Measurements from ENCODE around the gene PRKCH.
A peak's percentile ranks its signal among the peaks of the same experiment; 100 is the strongest.
"Not testable (repeated sequence)": the region's sequence is repeated elsewhere in the genome, so short reads cannot be mapped to it uniquely, and the experiment has no call there.

Gene PRKCH

DNA sequence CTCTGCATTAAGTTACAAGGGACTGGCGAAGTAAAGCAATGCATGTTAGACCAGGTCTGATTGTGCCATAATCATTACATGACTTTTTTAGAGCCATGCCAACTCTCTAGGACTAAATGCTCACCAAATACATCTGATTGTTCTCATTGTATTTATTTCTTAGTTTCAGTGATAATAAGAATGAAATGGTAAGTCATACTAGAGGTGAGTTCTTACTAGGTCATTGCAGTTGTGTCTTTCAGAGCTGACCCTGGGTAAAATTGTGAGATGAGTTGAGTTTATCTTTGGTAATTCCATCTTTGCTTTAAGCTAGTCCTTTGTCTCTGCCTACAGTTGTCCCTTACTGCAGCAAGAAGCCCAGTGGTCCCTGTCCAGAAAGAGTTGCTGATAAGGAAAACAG is 73.2 kb downstream of the PRKCH start:
- DNase-seq (ENCODE audit: low read depth) = no peak

DNA sequence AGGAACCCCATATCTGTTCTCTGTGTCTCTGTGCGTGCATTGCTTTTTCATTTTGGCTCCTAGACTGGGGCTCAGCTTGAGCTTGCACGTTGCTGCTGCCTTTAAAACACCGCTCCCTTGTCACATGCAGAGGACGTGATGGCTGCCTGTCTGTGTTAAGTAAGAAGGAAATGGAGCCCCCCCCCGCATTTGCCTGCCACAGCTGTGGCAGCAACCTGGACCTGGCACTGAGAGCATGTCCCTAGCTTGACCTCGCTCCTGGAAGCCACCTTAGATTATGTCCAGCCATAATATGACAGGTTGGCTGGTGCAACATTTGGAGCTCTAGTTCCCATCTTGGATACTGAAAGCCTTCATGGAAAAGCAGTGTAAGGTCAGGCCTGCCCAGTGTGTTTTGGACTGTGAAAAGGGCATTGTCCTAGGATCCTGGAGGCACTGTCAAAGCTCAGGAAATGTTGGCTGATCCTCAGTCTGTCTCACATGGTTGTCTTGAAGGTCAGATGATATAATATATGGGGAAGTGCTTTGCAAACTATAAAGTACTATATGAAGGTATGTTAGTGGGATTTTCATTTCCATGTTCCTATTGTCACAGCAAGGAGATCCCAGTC is 73.8 kb downstream of the PRKCH start:
- DNase-seq (ENCODE audit: low read depth) = no peak

DNA sequence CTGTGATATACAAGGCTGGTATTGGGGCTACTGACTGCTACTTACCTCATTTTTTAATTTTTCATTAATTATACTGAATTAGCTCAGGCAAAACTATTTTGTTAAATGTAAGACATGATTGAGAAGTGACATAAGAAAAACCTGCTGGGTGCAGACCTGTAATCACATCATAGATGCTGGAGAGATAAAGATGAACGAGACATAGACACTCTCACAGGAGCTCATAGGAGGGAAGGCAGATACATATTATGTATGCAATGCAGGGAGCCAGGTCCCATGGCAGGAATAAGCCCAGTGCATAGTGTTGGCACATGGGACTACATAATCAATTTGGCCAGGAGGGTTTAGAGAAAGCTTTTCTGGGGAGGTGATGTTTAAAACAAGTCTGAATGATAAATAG is 74.9 kb downstream of the PRKCH start:
- no peak for DNase-seq (ENCODE audit: low read depth)

- DNase-seq (ENCODE audit: low read depth) = no peak
Observed at GRCh38 chr14:61396694-61397093, 75.3 kb downstream of the PRKCH start.

DNA sequence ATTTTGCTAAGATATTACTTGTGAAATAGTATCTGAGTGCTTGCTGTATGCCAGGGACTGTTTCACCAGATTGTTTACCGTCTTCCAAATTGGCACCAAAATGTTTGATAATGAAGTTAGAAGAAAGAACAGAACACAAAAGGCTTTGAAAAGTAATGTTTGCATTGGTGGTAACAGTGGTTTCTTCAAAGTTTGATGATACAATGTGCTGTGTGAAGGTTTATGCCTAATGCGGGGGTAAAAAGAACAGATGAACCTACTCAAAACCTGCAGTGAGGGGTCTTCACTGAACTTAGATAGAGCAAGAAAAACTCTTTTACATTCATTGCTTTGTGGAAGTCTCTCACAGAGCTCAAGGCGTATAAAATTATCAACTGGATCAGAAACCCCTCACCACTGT is 76.2 kb downstream of the PRKCH start:
- DNase-seq (ENCODE audit: low read depth) = no peak

DNA sequence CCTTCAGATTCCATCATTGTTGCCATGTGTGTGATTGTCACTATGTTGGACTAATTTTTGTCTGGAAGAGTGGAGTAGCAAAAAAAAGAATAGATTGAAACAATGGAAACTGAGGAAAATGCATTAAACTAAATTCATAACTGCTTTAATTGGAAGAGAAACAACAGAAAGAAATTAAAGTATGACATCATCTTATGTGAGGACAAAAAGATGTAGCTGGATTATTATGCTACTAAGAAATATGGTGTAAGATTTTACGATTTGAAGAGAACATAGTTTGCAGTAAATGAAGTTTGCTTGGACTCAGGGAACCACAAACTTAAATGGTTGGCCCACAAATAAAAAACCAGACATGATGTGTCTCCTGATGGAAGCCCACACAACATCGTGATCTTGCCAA is 76.8 kb downstream of the PRKCH start:
- DNase-seq (ENCODE audit: low read depth) = no peak

DNA sequence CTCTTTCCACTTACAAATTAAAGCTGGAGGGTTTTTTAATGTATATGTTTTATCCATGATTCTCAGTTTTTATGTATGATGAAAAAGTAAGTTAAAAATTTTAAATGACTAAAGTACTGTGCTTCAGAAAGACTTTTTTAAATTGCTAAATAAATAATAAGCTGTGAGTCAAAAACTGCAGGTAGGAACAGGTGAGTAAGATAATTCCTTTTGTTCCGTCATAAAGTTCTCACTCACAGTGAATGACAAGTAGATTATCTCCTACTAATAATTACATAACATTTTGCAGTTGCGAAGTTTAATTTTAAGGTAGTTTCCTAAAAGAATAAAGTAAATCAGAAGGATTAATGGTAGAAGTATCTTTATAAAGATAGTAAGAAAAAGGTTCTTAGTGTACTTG is 78.0 kb downstream of the PRKCH start:
- DNase-seq (ENCODE audit: low read depth) = no peak

- no peak for DNase-seq (ENCODE audit: low read depth)
Observed at GRCh38 chr14:61401461-61401860, 80.1 kb downstream of the PRKCH start.

DNA sequence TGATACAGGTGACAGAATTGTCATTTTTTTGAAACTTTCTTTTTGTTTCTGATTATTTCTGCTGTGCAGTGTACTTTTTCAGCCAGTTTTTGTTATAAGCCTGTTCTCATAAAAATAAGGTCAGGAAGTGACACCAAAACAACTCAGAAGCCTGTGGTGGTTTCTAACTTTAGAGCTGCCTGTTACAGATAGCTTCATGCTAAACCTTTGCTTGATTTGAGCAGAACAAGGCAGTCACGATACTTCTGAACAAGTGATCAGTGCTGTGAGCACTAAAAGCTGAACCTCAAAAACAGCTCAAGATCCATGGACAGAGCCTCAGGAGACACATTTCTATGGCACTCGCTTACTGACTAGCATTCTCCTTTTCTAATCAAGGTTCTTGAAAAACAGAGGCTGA is 82.0 kb downstream of the PRKCH start:
- no peak for DNase-seq (ENCODE audit: low read depth)

- DNase-seq (ENCODE audit: low read depth) = no peak
Observed at GRCh38 chr14:61404637-61405036, 83.3 kb downstream of the PRKCH start.

DNA sequence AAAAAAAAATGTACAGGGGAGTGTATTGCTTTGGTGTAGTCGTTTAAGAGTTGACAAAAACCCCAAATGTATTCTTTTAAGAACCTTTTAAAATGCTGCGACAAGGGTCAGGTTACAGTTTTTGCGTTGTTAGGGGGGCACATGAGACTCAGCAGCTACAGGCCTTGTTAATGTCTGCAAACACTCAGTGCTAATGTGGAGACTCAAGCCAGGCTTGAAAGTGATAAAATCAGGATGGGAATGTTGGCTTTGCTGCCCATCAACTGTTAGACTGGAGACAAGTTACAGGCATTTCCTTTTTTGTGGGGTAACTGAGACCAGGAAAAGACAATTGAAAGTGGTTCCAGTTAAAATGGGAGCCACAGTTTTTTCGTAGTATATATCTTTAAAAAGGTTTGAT is 84.8 kb downstream of the PRKCH start:
- DNase-seq (ENCODE audit: low read depth) = no peak

GRCh38 chr14:61406675-61407074 is 85.3 kb downstream of the PRKCH start:
- no peak for DNase-seq (ENCODE audit: low read depth)

- no peak for DNase-seq (ENCODE audit: low read depth)
Observed at GRCh38 chr14:61408498-61408897, 87.1 kb downstream of the PRKCH start.

GRCh38 chr14:61409782-61410181 is 88.4 kb downstream of the PRKCH start:
- no peak for DNase-seq (ENCODE audit: low read depth)

GRCh38 chr14:61415934-61416333 is 94.6 kb downstream of the PRKCH start:
- DNase-seq (ENCODE audit: low read depth) = not testable (repeated sequence)

DNA sequence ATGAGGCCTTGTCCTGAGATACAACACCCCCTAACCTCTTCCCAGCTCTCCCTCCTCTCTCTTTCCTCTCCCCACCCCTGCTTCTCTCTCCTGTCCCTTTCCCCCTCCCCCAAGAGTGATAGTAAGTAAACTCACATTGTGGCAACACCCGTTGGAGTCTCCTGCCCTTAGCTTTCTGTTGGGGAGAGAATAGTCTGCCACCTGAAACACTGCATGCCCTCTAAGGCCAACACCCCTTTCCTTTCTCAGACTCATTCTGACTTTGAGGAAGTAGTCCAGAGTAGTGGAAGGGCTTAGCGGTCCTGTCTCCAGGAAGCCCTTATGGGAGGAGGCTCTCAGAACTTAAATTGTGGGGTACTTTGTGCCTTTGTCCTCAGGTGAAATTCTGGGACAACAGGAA is 95.2 kb downstream of the PRKCH start:
- DNase-seq (ENCODE audit: low read depth) = no peak

GRCh38 chr14:61417141-61417540 is 95.8 kb downstream of the PRKCH start:
- no peak for DNase-seq (ENCODE audit: low read depth)

DNA sequence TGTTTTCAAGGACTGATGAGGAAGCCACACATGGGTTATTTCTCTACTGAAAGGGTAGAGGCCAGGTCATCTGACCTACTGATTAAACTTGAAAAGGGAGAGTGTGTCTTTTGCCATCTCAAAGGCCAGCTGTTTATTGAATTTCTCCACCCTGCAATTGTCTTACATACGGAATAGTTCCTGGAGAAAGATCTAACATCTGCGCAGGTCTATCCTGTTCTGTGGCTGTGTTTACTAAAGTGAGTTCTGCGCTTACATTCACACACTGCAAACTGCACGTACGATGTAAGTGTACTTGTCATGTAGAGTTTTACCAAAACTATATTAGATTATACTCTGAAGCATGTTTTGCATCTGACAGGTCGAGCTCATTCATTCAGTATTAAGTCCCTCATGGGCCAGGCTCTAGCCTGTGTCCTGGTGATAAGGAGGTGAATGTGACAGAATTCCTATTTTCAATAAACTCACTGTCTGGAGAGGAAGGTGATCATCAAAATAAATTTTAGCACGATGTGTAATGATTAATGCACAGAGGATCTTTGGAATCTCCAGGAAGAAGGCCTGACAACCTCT is 96.6 kb downstream of the PRKCH start:
- DNase-seq (ENCODE audit: low read depth) = no peak

DNA sequence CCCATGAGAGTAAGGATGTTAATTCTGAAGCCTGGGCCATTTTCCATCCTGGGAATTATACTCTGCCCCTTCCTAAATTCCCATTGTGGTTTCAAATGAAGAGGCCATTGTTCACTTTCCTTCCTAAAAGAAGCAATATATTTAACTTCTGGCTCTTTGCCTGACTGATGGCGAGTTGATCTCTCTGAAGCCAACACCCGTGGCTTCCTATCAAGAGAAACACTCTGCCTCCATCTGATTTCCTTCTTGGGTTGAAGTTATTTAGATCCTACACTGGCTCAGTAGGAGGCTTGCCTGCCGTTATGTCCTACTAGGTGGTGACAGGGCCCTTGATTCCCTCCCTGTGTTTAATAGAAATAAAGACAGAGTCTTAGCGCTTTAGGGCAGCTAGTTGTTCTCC is 97.4 kb downstream of the PRKCH start:
- peak; percentile 7 for DNase-seq (ENCODE audit: low read depth)

GRCh38 chr14:61419201-61419600 is 97.8 kb downstream of the PRKCH start:
- no peak for DNase-seq (ENCODE audit: low read depth)

DNA sequence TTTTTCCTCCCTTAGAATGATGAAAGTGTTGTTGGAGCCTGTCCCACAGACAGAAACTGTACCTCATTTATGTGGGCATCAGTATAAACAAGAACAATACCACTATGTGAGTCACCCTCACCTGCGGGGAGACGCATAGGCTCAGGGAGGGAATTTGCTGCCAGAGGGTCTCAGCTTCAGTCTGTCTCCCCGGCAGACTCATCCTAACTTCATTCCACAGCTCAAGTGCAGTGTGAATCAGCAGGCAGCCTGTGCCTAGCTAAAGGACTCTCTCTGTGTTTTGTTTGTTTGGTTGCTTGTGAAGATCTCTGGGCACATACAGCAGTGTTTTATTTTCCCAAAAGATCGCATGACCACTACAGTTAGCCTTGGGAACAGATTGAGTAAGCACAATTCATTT is 98.9 kb downstream of the PRKCH start:
- no peak for DNase-seq (ENCODE audit: low read depth)

GRCh38 chr14:61421212-61421923 is 100.0 kb downstream of the PRKCH start:
- DNase-seq (ENCODE audit: low read depth) = no peak

DNA sequence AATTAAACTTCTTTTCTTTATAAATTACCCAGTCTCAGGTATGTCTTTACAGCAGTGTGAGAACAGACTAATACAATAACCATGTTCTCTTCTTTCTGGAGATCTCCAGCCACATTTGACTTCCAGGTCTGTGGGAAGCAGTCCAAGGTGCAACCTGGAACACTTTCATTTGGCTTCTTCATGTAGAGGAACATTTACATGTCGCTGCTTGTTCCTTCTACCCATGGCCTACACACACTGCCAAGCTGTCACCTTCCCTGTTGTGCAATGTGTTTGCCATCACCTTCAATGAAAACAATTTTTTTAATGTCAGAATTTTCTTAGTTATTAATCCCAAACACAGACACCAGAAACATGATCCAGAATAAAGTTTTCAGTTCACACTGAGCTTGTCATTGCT is 104.7 kb downstream of the PRKCH start:
- no peak for DNase-seq (ENCODE audit: low read depth)

GRCh38 chr14:61428261-61428660 is 106.9 kb downstream of the PRKCH start:
- no peak for DNase-seq (ENCODE audit: low read depth)
